DMS153 (cell line): ENCODE data around the gene DBN1.

Experiments used
- DNase-seq: peaks from one replicate; lab custom pipeline; 2025; lab: John Stamatoyannopoulos, UW

Gene DBN1

GRCh38 chr5:177455661-177456590, 17.5 kb downstream of the DBN1 start:
- peak; percentile 62 for DNase-seq

GRCh38 chr5:177455036-177455660, 18.3 kb downstream of the DBN1 start:
- DNase-seq, result peak; percentile 52

- DNase-seq, result peak; percentile 60
Measured at GRCh38 chr5:177454397-177455035, 18.9 kb downstream of the DBN1 start.

GRCh38 chr5:177453852-177454396, 19.5 kb downstream of the DBN1 start:
- DNase-seq, result no peak

- no peak for DNase-seq
Measured at GRCh38 chr5:177452688-177453638, 20.5 kb downstream of the DBN1 start.

GRCh38 chr5:177450667-177451424, 22.6 kb downstream of the DBN1 start:
- DNase-seq, result no peak

- no peak for DNase-seq
Measured at GRCh38 chr5:177449140-177450061, 24.0 kb downstream of the DBN1 start.

GRCh38 chr5:177448244-177448950, 25.0 kb downstream of the DBN1 start:
- no peak for DNase-seq

GRCh38 chr5:177447611-177448243, 25.7 kb downstream of the DBN1 start:
- DNase-seq, result peak; percentile 8

GRCh38 chr5:177447066-177447610, 26.3 kb downstream of the DBN1 start:
- peak; percentile 6 for DNase-seq

- DNase-seq, result peak; percentile 5
Measured at GRCh38 chr5:177446200-177447065, 27.0 kb downstream of the DBN1 start, which contains the start of gene PRR7. PRR7 (plus strand) TSS chr5:177446814; CDS start chr5:177455068, 8,254 bp downstream.

GRCh38 chr5:177445917-177446199, 27.6 kb downstream of the DBN1 start:
- DNase-seq, result no peak

GRCh38 chr5:177445052-177445916, 28.1 kb downstream of the DBN1 start:
- DNase-seq, result no peak

GRCh38 chr5:177444106-177445051, 29.1 kb downstream of the DBN1 start:
- DNase-seq, result no peak
